HG02852 (cell line): ENCODE data around the gene TANGO6.
"Not testable (repeated sequence)": the region's sequence is repeated elsewhere in the genome, so short reads cannot be mapped to it uniquely, and the experiment has no call there.

ENCODE experiments used
- ATAC-seq: cut with Tn5 transposase; IDR thresholded peaks from one replicate; pipeline ENCODE4 v1.9.1; 2021; ENCODE audit warnings: mild to moderate bottlenecking, moderate library complexity; ENCODE audit not compliant: unreplicated experiment

TANGO6 gene

GRCh38 chr16:69114346-69114975, 271.1 kb downstream of the TANGO6 start:
- ATAC-seq, result no peak

DNA sequence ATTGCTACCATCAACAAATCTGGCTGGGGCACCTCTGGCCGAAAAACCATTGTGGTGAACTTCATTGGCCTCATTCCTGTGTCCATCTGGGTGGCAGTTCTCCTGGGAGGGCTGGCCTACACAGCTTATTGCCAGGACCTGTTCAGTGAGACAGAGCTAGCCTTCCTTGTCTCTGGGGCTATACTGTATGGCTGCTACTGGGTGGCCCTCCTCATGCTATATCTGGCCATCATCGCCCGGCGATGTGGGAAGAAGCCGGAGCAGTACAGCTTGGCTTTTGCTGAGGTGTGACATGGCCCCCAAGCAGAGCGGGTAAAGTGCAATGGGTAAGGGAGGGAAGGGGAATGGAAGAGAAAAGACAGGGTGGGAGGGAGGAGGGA, 271.6 kb downstream of the TANGO6 start:
- ATAC-seq, result no peak

GRCh38 chr16:69115361-69115760, 272.0 kb downstream of the TANGO6 start:
- ATAC-seq, result no peak

DNA sequence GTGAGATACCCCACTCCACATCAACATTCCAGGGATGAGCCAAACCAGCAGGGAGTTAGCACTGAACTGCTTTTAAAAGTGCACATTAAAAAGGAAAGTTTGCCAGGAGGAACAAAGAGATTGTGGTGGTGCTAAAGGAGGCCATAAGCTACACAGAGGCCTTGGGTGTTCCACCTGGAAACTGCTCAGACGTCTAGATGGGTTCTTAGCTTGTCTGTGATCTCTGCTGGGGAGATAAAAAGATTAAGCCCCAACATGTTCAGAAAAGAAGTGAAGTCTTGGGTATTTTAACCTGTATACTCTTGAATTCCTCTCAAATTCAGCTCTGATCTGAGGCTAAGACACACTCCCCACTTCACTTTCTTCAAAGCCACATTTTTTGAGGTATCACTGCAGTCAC, 272.5 kb downstream of the TANGO6 start:
- no peak for ATAC-seq

- no peak for ATAC-seq
These were observed 273.0 kb downstream of the TANGO6 start for GRCh38 chr16:69116256-69116875.

- ATAC-seq, result no peak
These were observed 273.6 kb downstream of the TANGO6 start for GRCh38 chr16:69116906-69117305.

- ATAC-seq, result no peak
These were observed 275.1 kb downstream of the TANGO6 start for GRCh38 chr16:69118468-69118867.

DNA sequence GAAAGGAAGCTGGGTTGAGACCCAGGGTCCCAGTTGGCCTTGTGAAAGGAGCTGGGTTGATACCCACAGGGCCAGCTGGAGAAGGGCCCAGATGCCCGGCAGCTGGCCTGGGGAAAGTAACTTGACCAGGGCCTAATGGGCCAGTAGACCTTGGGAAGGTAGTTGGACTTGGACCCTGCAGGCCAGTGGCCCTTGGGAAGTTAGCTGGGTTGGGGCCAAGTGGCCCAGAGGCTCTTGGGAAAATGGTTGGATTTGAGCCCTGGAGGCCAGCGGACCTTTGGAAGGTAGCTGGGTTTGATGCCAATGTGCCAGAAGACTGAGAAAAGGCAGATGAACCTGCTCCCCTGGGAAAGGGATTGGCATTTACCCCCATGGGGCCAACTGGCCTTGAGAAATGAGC, 275.7 kb downstream of the TANGO6 start:
- ATAC-seq, result no peak

GRCh38 chr16:69119536-69119935, 276.2 kb downstream of the TANGO6 start:
- ATAC-seq, result no peak

- no peak for ATAC-seq
These were observed 276.8 kb downstream of the TANGO6 start for GRCh38 chr16:69120096-69120664.

- no peak for ATAC-seq
These were observed 280.6 kb downstream of the TANGO6 start for GRCh38 chr16:69123910-69124309.

GRCh38 chr16:69124406-69124805, 281.1 kb downstream of the TANGO6 start:
- ATAC-seq, result not testable (repeated sequence)

GRCh38 chr16:69124961-69125360, 281.6 kb downstream of the TANGO6 start:
- not testable (repeated sequence) for ATAC-seq

DNA sequence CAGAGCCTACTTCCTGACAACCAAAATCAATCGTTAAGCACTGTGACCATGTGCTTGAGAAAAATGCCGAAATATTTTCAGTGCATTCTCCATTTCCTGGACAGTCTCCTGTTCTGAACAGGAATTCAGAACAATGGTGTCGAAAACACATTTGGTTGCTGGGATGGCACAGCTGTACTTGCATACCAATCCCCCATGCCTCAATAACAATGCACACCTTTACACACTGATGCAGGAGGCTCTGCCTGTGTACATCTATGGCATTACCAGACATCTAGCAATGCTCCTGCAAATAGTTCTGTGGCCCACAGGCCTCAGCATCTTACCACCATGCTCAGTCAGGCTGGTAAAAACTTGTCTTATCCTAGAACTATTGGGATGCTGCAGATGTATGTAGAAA, 282.9 kb downstream of the TANGO6 start:
- ATAC-seq, result no peak

DNA sequence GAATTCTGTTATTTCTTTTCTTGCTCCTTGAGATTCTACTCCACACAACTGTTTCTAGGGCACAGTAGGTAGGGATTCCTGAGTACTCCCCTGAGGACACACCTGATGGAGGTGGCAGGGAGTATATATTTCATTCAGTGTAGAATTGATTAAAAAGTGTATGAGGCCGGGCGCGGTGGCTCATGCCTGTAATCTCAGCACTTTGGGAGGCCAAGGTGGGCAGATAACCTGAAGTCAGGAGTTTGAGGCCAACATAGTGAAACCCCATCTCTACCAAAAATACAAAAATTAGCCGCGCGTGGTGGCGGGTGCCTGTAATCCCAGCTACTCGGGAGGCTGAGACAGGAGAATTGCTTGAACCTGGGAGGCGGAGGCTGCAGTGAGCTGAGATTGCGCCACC, 283.5 kb downstream of the TANGO6 start:
- not testable (repeated sequence) for ATAC-seq

DNA sequence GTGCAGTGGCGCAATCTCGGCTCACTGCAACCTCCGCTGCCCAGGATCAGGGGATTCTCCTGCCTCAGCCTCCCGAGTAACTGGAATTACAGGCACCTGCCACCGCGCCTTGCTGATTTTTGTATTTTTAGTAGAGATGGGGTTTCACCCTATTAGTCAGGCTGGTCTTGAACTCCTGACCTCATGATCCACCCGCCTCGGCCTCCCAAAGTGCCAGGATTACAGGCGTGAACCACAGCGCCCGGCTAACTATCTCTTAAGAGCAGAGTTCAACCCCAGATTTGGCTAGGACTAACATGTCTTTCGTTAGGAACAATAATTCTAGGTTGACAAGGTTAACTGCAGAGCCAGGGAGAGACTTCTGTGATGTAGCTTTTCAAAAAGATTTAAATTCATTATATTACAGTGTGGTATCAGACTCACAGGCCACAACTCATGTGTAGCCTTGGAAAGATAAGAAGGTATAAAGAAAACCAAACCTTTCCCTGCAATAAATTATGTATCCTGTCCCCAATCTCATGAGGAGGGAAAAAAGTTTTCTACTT, 284.7 kb downstream of the TANGO6 start:
- ATAC-seq, result no peak

GRCh38 chr16:69130461-69130860, 287.1 kb downstream of the TANGO6 start:
- no peak for ATAC-seq

DNA sequence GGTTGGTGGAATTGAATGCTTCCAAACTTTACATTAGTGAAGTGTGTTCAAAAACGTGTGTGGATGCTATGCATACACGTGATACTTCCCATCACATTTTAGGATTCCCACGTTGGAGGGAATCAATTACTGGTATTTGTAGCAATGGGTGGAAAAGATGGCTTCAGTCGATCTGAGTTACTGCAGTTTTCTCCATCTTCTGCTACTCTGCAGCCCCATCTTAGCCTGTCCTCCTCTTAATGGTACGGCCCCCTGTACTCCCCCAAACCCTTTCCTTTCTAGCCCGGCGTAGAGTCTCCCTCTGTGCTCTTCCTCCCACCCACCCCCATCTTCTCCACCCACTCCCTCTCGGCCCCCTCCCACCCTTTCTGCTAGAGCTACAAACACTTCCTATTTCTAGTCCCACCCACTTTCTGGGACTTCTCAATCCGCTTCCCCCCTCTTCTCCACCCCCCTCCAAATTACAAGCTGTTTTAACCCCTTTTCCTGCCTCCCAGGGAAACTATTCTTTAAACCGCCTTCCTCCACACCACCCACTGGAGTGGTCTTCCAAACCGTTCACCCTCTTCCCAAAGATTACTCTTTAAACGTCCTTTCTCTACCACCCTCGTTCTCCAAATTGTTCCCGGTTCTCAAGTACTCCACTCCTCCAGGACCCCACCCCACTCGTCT, 288.0 kb downstream of the TANGO6 start:
- no peak for ATAC-seq

DNA sequence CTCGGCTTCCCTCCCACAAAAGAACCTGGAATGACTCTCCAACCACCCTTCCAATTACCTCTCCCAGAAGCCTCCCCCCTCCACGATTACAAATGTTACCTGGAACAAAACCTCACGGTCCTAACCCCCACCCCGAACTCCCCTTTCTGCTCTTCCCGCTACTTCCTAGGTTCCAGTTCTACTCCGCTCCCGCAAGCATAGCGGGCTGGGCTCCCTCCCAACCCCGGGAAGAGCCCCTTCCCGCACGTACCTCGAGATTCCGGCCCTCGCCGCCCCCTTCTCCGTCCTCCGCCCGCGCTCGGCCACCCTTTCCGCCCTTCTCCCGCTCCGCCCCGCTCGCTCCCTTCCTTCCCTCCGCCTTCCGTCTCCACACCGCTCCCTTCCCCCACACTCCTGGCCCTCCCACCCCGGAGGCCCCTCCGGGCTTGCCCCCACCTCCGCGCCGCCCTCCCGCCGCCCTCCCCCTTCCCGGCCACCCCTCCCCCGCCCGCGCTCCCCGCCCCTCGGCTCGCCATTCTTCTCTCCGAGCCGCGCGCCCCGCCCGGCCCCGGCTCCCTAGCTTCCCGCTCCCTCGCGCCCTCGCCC, 288.6 kb downstream of the TANGO6 start:
- ATAC-seq, result peak; percentile 44

DNA sequence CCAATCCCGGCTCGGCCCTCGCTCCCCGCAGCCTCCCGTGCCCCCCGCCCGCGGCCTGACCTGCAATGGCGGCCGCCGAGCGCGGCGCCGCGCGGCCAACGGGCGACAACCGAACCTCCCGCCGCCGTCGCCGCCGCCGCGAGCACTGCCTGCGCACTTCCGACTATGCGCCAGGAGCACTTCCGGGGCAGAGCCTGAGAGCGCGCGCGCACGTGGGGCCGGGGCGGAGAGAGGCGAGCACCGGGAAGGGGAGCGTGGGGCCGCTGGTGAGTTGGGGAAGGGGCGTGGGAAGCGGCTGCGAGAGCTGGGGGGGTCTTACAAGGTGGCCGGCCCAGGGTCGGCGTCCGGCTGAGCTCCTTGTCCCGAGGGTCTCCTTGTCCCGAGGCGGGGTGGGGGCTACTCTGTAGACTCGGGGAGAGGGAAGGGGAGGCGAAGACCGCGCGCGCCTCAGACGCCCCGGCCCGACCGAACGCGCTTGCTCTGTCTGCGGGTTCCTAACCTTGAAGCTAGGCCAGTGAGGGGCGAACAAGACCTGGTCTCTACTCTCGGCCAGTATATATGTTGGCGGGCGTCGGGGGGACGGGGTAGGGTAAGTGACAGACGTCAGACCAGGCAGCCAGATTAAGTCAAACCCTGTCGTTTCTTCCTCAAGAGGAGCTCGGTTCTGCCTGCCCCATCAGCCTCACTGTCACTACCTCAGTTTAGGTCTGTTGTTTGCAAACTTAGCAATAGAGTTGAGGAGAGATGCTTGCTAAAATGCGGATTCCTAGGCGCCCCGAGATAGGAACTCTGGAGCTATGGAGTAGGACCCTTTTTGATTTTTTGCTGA, 289.3 kb downstream of the TANGO6 start, which contains the start of the genes CHTF8 and UTP4:
CHTF8 (minus strand) TSS at position 165 of the 829 bp plus-strand sequence. CDS start 11,130 bp downstream, outside the sequence.
UTP4 (plus strand) TSS at position 226 of the 829 bp plus-strand sequence. CDS start 811 bp downstream, outside the sequence.
- ATAC-seq, result peak; percentile 89
